Measurements from ENCODE around the gene ASB3.
A peak's percentile ranks its signal among the peaks of the same experiment; 100 is the strongest.

The ASB3 gene

GRCh38 chr2:53655256-53655655 is 131.5 kb downstream of the ASB3 start:
- DNase-seq (ENCODE audit: low read depth, low spot score): no peak

- DNase-seq (ENCODE audit: low read depth, low spot score): no peak
These were observed 132.4 kb downstream of the ASB3 start for GRCh38 chr2:53654396-53654795.

- no peak for DNase-seq (ENCODE audit: low read depth, low spot score)
These were observed 134.6 kb downstream of the ASB3 start for GRCh38 chr2:53652131-53652530.

- DNase-seq (ENCODE audit: low read depth, low spot score): peak; percentile 75
These were observed 140.0 kb downstream of the ASB3 start for GRCh38 chr2:53646788-53647187.

GRCh38 chr2:53641290-53641689 is 145.5 kb downstream of the ASB3 start:
- no peak for DNase-seq (ENCODE audit: low read depth, low spot score)

- DNase-seq (ENCODE audit: low read depth, low spot score): no peak
These were observed 146.3 kb downstream of the ASB3 start for GRCh38 chr2:53640466-53640865.

GRCh38 chr2:53636596-53636995 is 150.2 kb downstream of the ASB3 start:
- DNase-seq (ENCODE audit: low read depth, low spot score): no peak

GRCh38 chr2:53636109-53636508 is 150.6 kb downstream of the ASB3 start:
- DNase-seq (ENCODE audit: low read depth, low spot score): no peak

- DNase-seq (ENCODE audit: low read depth, low spot score): no peak
These were observed 151.1 kb downstream of the ASB3 start for GRCh38 chr2:53635694-53636093.

- DNase-seq (ENCODE audit: low read depth, low spot score): no peak
These were observed 153.3 kb downstream of the ASB3 start for GRCh38 chr2:53633441-53633840.

GRCh38 chr2:53632714-53633113 is 154.0 kb downstream of the ASB3 start:
- DNase-seq (ENCODE audit: low read depth, low spot score): no peak

GRCh38 chr2:53632126-53632460 is 154.7 kb downstream of the ASB3 start:
- DNase-seq (ENCODE audit: low read depth, low spot score): no peak

- DNase-seq (ENCODE audit: low read depth, low spot score): no peak
These were observed 155.2 kb downstream of the ASB3 start for GRCh38 chr2:53631313-53632125.

GRCh38 chr2:53630026-53630606 is 156.6 kb downstream of the ASB3 start:
- DNase-seq (ENCODE audit: low read depth, low spot score): no peak

- no peak for DNase-seq (ENCODE audit: low read depth, low spot score)
These were observed 157.3 kb downstream of the ASB3 start for GRCh38 chr2:53629501-53629900.

- no peak for DNase-seq (ENCODE audit: low read depth, low spot score)
These were observed 157.8 kb downstream of the ASB3 start for GRCh38 chr2:53629001-53629400.

- no peak for DNase-seq (ENCODE audit: low read depth, low spot score)
These were observed 164.6 kb downstream of the ASB3 start for GRCh38 chr2:53622141-53622540.

GRCh38 chr2:53620981-53621380 is 165.8 kb downstream of the ASB3 start:
- no peak for DNase-seq (ENCODE audit: low read depth, low spot score)
